Transverse colon (tissue), 4 donors: ENCODE measurements around the gene LARGE1. TPM values are rescaled to one million over a fixed set of nuclear protein-coding genes. Genes with fewer than 3 reads are reported as not detected.

Source experiments
- DNase-seq: peaks from one replicate; pipeline ENCODE4 v3.0.0-alpha.2; 2019
- H3K27ac ChIP-seq, 4 donors: fragments of 200-600 bp; sonication (generic); 2 replicates each; pipeline ENCODE4 v1.5.1; 2016 to 2018; ENCODE audit warnings: inconsistent platforms in 4 of 4
- H3K27me3 ChIP-seq: fragments of 200-600 bp; sonication (generic); 2 replicates; pipeline ENCODE4 v1.5.1; 2017; ENCODE audit warnings: inconsistent platforms
- H3K36me3 ChIP-seq, 4 donors: fragments of 200-600 bp; sonication (generic); 2 replicates each; pipeline ENCODE4 v1.5.1; 2017 to 2019; ENCODE audit warnings: inconsistent platforms in 4 of 4
- H3K4me1 ChIP-seq, 4 donors: fragments of 200-600 bp; sonication (generic); 2 replicates each; pipeline ENCODE4 v1.5.1; 2017 to 2020; ENCODE audit warnings: inconsistent platforms in 4 of 4
- H3K4me3 ChIP-seq, 4 donors: fragments of 200-600 bp; sonication (generic); 1 replicate in 1 of 4; 2 replicates in 3 of 4; pipeline versions ENCODE4 v1.5.1 to v1.6.1; 2017 to 2019; ENCODE audit warnings: inconsistent platforms in 4 of 4
- H3K9me3 ChIP-seq, 2 donors: fragments of 200-600 bp; sonication (generic); 2 replicates each; pipeline ENCODE4 v1.5.1; 2017 to 2019; ENCODE audit warnings: inconsistent platforms in 2 of 2
- EP300 ChIP-seq: sonication (generic); formaldehyde crosslinking; IDR thresholded peaks from one replicate; pipeline ENCODE4 v1.6.1; 2017; ENCODE audit warnings: antibody characterized with exemption, low read depth
- POLR2A ChIP-seq: fragments of 450-650 bp; IDR thresholded peaks from one replicate; pipeline ENCODE4 v1.6.1; 2016; ENCODE audit warnings: antibody characterized with exemption, mild to moderate bottlenecking, moderate library complexity
- POLR2AphosphoS5 ChIP-seq, 3 donors: sonication (generic); formaldehyde crosslinking; IDR thresholded peaks; one replicate each; pipeline ENCODE4 v1.6.1; 2016; ENCODE audit warnings: antibody characterized with exemption in 3 of 3
- WGBS, 2 donors: methylation state at CpG; one replicate each; pipeline ENCODE4 v1.1.5; 2018; ENCODE audit warnings: low coverage in 1 of 2; 5-methylcytosine and 5-hydroxymethylcytosine counted together
- in situ Hi-C, 4 donors: fragments of 200-750 bp; cut with MboI; loops; one replicate each; pipeline versions ENCODE4 v1.15.0 to v1.15.1; 2017; ENCODE audit warnings: low sequenced_read_pairs in 3 of 4, low pct_ligation_motif_present in 1 of 4, low pct_unique_long_range_greater_than_20kb in 1 of 4
- intact Hi-C: fragments of 100-400 bp; cut with DNase I; formaldehyde crosslinking; loops from one replicate; pipeline ENCODE4 v1.15.1; 2023; ENCODE audit warnings: low total_unique reads
- total RNA-seq, 4 donors: library from RNA; depleted of rRNA; stranded (reverse); fragments of >200 nt; gene quantifications; one replicate each; pipeline ENCODE4 v1.1.0, GENCODE V29; 2016
- TF ChIP-seq, protein P1 (sequence below), 5 experiments: fragments of 200-600 bp in 3 of 5; fragments of 450-650 bp in 2 of 5; sonication (generic) in 3 of 5; IDR thresholded peaks; 1 replicate in 2 of 5; 2 replicates in 3 of 5; pipeline ENCODE4 v1.5.1; 2016 to 2017; ENCODE audit warnings: antibody characterized with exemption in 5 of 5, inconsistent platforms in 3 of 5, mild to moderate bottlenecking in 2 of 5, moderate library complexity in 1 of 5

Gene LARGE1
- total RNA-seq, 4 donors from 2014 or later = 46.5 to 304 (median 80.5) TPM

DNA sequence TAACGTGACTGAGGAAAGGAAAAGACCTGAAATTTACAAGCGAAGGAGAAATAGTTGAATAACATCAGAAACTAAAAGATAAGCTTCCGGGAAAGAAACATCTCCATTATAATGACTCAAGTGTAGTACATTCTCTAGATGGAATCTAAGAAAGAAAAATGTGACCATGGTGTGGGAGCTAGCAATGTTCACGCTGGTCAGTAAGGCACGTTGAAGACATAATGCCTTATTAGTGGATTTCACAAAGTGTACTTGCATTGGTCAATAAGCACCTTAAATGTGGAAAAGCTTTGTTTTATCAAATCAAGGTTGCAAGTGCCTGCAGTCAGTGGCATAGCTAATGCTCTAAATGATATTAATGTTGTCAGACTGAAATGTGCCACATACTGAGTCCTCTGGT is 2.8 kb upstream of the LARGE1 start:
- H3K4me3 ChIP-seq = peak overlapping the region in 3 of 4 donors; percentile 55 to 89 (median 86)
- H3K4me1 ChIP-seq = peaks cover 0 to 35% (median 17%) of the 10 kb centered on the region in 4 donors
- in situ Hi-C loops = loop anchor here in 1 of 4 donors (25.0 kb wide), 1 partner anchor 611 kb away; no protein-coding TSS in a partner anchor
- no peaks in the 10 kb centered on the region for H3K36me3 ChIP-seq
- WGBS, 2 donors = 4% methylated on average over 3 to 5 of the region's 5 CpGs
- no peak for TF ChIP-seq EP300
- TF ChIP-seq POLR2A = no peak
- no peak for TF ChIP-seq POLR2AphosphoS5 (IDR thresholded peaks at IDR 0.05)
- TF ChIP-seq, protein P1, sequence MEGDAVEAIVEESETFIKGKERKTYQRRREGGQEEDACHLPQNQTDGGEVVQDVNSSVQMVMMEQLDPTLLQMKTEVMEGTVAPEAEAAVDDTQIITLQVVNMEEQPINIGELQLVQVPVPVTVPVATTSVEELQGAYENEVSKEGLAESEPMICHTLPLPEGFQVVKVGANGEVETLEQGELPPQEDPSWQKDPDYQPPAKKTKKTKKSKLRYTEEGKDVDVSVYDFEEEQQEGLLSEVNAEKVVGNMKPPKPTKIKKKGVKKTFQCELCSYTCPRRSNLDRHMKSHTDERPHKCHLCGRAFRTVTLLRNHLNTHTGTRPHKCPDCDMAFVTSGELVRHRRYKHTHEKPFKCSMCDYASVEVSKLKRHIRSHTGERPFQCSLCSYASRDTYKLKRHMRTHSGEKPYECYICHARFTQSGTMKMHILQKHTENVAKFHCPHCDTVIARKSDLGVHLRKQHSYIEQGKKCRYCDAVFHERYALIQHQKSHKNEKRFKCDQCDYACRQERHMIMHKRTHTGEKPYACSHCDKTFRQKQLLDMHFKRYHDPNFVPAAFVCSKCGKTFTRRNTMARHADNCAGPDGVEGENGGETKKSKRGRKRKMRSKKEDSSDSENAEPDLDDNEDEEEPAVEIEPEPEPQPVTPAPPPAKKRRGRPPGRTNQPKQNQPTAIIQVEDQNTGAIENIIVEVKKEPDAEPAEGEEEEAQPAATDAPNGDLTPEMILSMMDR (IDR thresholded peaks at IDR 0.05) = no peak
- intact Hi-C loops = loop anchor here (5.0 kb wide), 2 partner anchors 116 to 406 kb away; no protein-coding TSS in a partner anchor
- peaks cover 12% of the 10 kb centered on the region for H3K27me3 ChIP-seq
- DNase-seq = no peak
- H3K27ac ChIP-seq = peak overlapping the region; percentile 87 to 94 (median 90)
- H3K9me3 ChIP-seq = no peaks in the 10 kb centered on the region

- Histone ChIP-seq H3K27ac (peak overlapping the region; percentile 87 to 94 (median 90)), H3K4me3 (peak overlapping the region; percentile 55 to 89 (median 80)), H3K27me3 (peaks cover 12% of the 10 kb centered on the region), H3K4me1 (peaks cover 0 to 43% (median 20%) of the 10 kb centered on the region in 4 donors), H3K36me3 (no peaks in the 10 kb centered on the region), H3K9me3 (no peaks in the 10 kb centered on the region)
- intact Hi-C loops = loop anchor here (5.0 kb wide), 2 partner anchors 115 to 405 kb away; no protein-coding TSS in a partner anchor
- DNase-seq = peak; percentile 39
- TF ChIP-seq EP300 = no peak
- TF ChIP-seq, protein P1 (IDR thresholded peaks at IDR 0.05) = no peak
- TF ChIP-seq POLR2A = no peak
- TF ChIP-seq POLR2AphosphoS5 (IDR thresholded peaks at IDR 0.05) = no peak
- WGBS, 2 donors = 2 to 5% methylated on average over 7 to 23 of the region's 23 CpGs
- in situ Hi-C loops = loop anchor here in 1 of 4 donors (25.0 kb wide), 1 partner anchor 610 kb away; no protein-coding TSS in a partner anchor
These were observed 2.0 kb upstream of the LARGE1 start for GRCh38 chr22:33922349-33922681.

DNA sequence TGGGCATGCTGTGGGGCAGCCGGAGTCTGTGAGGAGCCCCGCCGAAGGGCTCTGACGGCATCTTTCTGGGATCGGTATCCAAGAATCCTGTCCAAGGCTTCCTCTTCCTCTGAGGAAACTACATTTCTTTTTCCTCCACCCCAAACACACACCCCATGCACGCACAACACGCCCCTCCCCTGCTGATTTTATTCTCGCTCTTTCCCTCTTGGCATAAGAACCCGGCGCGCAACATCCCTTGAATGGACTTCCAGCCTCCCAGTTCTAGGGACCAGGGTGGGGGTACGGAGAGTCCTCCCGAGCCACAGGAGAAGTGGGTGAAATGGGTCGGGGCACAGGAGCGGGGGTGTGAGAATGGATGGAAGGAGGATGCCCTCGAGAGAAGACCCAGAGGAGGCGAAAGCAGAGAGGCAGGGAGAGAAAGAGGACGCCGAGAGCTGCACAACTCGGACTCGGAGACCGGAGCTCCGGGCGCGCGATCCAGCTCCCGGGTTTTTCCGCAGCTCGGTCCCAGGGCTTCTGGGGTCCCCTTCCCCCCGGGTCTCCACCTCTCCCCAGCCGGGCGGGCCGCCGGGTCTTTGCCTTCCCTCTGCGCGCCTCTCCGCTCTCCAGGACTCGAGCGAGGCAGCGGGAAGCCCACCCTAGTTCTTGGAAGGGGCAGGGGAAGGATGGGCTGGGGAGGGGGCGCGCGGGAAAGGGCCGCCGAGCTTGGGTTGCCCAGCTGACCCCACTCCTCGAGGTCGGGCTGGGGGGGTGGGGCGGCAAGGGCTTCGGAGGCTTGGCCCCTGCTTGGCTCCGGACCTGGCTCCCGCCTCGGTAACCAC is 1.5 kb upstream of the LARGE1 start:
- in situ Hi-C loops (loop anchor here in 1 of 4 donors (25.0 kb wide), 1 partner anchor 609 kb away; no protein-coding TSS in a partner anchor), intact Hi-C loops (loop anchor here (5.0 kb wide), 2 partner anchors 114 to 404 kb away; no protein-coding TSS in a partner anchor)
- Histone ChIP-seq H3K9me3 (no peaks in the 10 kb centered on the region), H3K36me3 (no peaks in the 10 kb centered on the region), H3K4me3 (peak overlapping the region; percentile 55 to 89 (median 80)), H3K27ac (peak overlapping the region; percentile 87 to 94 (median 90)), H3K27me3 (peaks cover 12% of the 10 kb centered on the region), H3K4me1 (peaks cover 0 to 45% (median 20%) of the 10 kb centered on the region in 4 donors)
- 4% methylated on average over 35 of the region's 52 CpGs; no CpG with 5 or more reads in 1 of the 2 donors for WGBS, 2 donors
- TF ChIP-seq POLR2A (no peak), EP300 (no peak), POLR2AphosphoS5 (IDR thresholded peaks at IDR 0.05) (peak in 1 of 3 donors; percentile 23)
- TF ChIP-seq, protein P1 (IDR thresholded peaks at IDR 0.05) = no peak
- peak; percentile 59 for DNase-seq

GRCh38 chr22:33920927-33921524 is 750 bp upstream of the LARGE1 start:
- H3K27me3 ChIP-seq = peaks cover 12% of the 10 kb centered on the region
- H3K9me3 ChIP-seq = no peaks in the 10 kb centered on the region
- peak; percentile 99 for DNase-seq
- H3K36me3 ChIP-seq = no peaks in the 10 kb centered on the region
- in situ Hi-C loops = loop anchor here in 1 of 4 donors (25.0 kb wide), 1 partner anchor 609 kb away; no protein-coding TSS in a partner anchor
- WGBS, 2 donors = 1% methylated on average over 25 of the region's 69 CpGs; no CpG with 5 or more reads in 1 of the 2 donors
- peaks cover 0 to 45% (median 20%) of the 10 kb centered on the region in 4 donors for H3K4me1 ChIP-seq
- peak overlapping the region; percentile 87 to 94 (median 90) for H3K27ac ChIP-seq
- H3K4me3 ChIP-seq = peak overlapping the region; percentile 55 to 89 (median 80)
- intact Hi-C loops = loop anchor here (5.0 kb wide), 2 partner anchors 114 to 404 kb away; no protein-coding TSS in a partner anchor
- TF ChIP-seq POLR2AphosphoS5 (IDR thresholded peaks at IDR 0.05) (peak; percentile 93 to 96 (median 95)), EP300 (no peak), POLR2A (peak; percentile 25)
- TF ChIP-seq, protein P1 (IDR thresholded peaks at IDR 0.05) = no peak
